Uterus (tissue), 2 donors: ENCODE results near the gene SMIM31.

ENCODE experiments used
- POLR2A ChIP-seq, 2 donors: fragments of 450-650 bp; IDR thresholded peaks; one replicate each; pipeline ENCODE4 v1.6.1; 2016; ENCODE audit warnings: antibody characterized with exemption in 2 of 2, mild to moderate bottlenecking in 1 of 2, moderate library complexity in 1 of 2
- TF ChIP-seq, protein P1 (sequence below), 4 experiments: fragments of 200-600 bp in 2 of 4; fragments of 450-650 bp in 2 of 4; sonication (generic) in 2 of 4; IDR thresholded peaks; one replicate each; pipeline ENCODE4 v1.5.1; 2016 to 2019; ENCODE audit warnings: antibody characterized with exemption in 4 of 4, mild to moderate bottlenecking in 2 of 4, moderate library complexity in 1 of 4

DNA sequence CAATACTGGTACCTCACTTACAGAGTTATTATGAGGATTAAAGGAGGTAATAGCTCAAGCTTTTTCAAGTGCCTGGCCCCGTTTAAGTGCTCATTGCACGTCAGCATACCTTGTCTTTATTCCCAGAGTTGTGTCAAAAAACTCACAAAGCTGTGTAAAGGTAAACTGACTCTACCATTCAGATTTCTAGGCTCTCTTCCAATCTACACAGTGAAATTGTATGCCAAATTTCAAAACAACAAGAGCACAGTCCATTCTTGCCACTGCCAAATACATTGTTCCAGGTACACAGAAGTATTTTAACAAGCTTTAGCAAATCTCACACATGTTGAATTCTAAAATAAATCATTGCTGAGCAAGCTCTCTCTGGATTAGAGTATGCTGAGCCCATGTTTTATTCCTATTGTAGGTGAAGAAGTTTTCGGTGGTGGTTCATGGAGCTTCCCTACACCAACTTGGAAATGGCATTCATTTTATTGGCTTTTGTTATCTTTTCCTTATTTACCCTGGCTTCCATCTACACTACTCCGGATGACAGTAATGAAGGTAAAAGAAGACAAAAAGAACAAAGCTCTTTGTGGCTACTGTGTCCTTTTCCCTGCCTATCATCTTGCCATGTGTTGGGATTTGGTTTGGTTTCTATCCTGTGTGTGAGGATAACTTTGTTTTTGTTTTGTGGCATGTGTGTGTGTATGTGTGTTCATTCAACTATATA lies 16.2 kb downstream of the SMIM31 start:
- TF ChIP-seq, protein P1, sequence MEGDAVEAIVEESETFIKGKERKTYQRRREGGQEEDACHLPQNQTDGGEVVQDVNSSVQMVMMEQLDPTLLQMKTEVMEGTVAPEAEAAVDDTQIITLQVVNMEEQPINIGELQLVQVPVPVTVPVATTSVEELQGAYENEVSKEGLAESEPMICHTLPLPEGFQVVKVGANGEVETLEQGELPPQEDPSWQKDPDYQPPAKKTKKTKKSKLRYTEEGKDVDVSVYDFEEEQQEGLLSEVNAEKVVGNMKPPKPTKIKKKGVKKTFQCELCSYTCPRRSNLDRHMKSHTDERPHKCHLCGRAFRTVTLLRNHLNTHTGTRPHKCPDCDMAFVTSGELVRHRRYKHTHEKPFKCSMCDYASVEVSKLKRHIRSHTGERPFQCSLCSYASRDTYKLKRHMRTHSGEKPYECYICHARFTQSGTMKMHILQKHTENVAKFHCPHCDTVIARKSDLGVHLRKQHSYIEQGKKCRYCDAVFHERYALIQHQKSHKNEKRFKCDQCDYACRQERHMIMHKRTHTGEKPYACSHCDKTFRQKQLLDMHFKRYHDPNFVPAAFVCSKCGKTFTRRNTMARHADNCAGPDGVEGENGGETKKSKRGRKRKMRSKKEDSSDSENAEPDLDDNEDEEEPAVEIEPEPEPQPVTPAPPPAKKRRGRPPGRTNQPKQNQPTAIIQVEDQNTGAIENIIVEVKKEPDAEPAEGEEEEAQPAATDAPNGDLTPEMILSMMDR (IDR thresholded peaks at IDR 0.05), result no peak
- TF ChIP-seq POLR2A (IDR thresholded peaks at IDR 0.05), result no peak
